ENCODE results near the gene HOOK2. TPM values are rescaled to one million over a fixed set of nuclear protein-coding genes. Genes with fewer than 3 reads are reported as not detected.
A peak's percentile ranks its signal among the peaks of the same experiment; 100 is the strongest.

HOOK2 gene
- total and polyA plus RNA-seq, 2 experiments from 2014 or later = 56.9 to 86.4 TPM

DNA sequence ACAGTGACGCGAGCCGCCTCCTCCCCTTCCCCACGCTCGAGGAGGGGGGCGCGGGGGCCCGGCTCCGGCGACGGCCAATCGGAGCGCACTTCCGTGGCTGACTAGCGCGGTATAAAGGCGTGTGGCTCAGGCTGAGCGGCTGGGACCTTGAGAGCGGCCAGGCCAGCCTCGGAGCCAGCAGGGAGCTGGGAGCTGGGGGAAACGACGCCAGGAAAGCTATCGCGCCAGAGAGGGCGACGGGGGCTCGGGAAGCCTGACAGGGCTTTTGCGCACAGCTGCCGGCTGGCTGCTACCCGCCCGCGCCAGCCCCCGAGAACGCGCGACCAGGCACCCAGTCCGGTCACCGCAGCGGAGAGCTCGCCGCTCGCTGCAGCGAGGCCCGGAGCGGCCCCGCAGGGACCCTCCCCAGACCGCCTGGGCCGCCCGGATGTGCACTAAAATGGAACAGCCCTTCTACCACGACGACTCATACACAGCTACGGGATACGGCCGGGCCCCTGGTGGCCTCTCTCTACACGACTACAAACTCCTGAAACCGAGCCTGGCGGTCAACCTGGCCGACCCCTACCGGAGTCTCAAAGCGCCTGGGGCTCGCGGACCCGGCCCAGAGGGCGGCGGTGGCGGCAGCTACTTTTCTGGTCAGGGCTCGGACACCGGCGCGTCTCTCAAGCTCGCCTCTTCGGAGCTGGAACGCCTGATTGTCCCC, 16.1 kb upstream of the HOOK2 start, which contains the start of gene JUNB:
Gene JUNB, plus strand, starts transcription at position 142 of the 706 bp plus-strand sequence. Its CDS starts 286 bp downstream, at position 428.
- H3K4me1 ChIP-seq (ENCODE audit: insufficient read depth) = peaks cover 42% of the 10 kb centered on the region
- TF ChIP-seq STAT1 (IDR thresholded peaks at IDR 0.05; ENCODE audit: unreplicated experiment) = no peak
- TF ChIP-seq POLR2AphosphoS5 (IDR thresholded peaks at IDR 0.05; ENCODE audit: low read depth) = peak; percentile 97
- TF ChIP-seq, protein P1, sequence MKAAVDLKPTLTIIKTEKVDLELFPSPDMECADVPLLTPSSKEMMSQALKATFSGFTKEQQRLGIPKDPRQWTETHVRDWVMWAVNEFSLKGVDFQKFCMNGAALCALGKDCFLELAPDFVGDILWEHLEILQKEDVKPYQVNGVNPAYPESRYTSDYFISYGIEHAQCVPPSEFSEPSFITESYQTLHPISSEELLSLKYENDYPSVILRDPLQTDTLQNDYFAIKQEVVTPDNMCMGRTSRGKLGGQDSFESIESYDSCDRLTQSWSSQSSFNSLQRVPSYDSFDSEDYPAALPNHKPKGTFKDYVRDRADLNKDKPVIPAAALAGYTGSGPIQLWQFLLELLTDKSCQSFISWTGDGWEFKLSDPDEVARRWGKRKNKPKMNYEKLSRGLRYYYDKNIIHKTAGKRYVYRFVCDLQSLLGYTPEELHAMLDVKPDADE (IDR thresholded peaks at IDR 0.05) = no peak; the same call in 1 of the 2 replicates
- TF ChIP-seq, protein P2, sequence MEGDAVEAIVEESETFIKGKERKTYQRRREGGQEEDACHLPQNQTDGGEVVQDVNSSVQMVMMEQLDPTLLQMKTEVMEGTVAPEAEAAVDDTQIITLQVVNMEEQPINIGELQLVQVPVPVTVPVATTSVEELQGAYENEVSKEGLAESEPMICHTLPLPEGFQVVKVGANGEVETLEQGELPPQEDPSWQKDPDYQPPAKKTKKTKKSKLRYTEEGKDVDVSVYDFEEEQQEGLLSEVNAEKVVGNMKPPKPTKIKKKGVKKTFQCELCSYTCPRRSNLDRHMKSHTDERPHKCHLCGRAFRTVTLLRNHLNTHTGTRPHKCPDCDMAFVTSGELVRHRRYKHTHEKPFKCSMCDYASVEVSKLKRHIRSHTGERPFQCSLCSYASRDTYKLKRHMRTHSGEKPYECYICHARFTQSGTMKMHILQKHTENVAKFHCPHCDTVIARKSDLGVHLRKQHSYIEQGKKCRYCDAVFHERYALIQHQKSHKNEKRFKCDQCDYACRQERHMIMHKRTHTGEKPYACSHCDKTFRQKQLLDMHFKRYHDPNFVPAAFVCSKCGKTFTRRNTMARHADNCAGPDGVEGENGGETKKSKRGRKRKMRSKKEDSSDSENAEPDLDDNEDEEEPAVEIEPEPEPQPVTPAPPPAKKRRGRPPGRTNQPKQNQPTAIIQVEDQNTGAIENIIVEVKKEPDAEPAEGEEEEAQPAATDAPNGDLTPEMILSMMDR (conservative IDR thresholded peaks at IDR 0.05; ENCODE audit: low read depth in 2 of 2) = no peak
- peak within 1 kb of the TSS; percentile 78 for H2AFZ ChIP-seq
- Mint-ChIP-seq H3K36me3 (ENCODE audit: low read depth) (peaks cover 4% of the 10 kb centered on the region; the same call in 2 of the 3 replicates), H3K27ac (no peak within 1 kb of the TSS), H3K4me1 (peaks cover 36% of the 10 kb centered on the region), H3K27me3 (ENCODE audit: insufficient read depth, low read depth, poor library complexity) (peaks cover 46% of the 10 kb centered on the region), H3K4me3 (peak within 1 kb of the TSS; percentile 85), H3K9me3 (peaks cover 3% of the 10 kb centered on the region; the same call in 2 of the 3 replicates)
- peak within 1 kb of the TSS; percentile 96 for H3K4me2 ChIP-seq
- no peaks in the 10 kb centered on the region for H3K36me3 ChIP-seq (ENCODE audit: insufficient read depth)
- H3K27me3 ChIP-seq (ENCODE audit: insufficient read depth) = peaks cover 27% of the 10 kb centered on the region
- DNase-seq (ENCODE audit: low spot score) (peak; percentile 87), ATAC-seq (peak; percentile 20)
- peaks cover 29% of the 10 kb centered on the region; the same call in 1 of the 2 replicates for H3F3A ChIP-seq (replicated peaks; ENCODE audit: low read depth)
- peak within 1 kb of the TSS; percentile 87 for H3K27ac ChIP-seq (ENCODE audit: low read depth)
- H3K9me2 ChIP-seq (ENCODE audit: insufficient read depth) = no peaks in the 10 kb centered on the region
- H3K4me3 ChIP-seq = peak within 1 kb of the TSS; percentile 83
- no peaks in the 10 kb centered on the region for H4K20me1 ChIP-seq (replicated peaks; ENCODE audit: insufficient read depth)
- H3K79me2 ChIP-seq (replicated peaks; ENCODE audit: insufficient read depth) = no peaks in the 10 kb centered on the region

DNA sequence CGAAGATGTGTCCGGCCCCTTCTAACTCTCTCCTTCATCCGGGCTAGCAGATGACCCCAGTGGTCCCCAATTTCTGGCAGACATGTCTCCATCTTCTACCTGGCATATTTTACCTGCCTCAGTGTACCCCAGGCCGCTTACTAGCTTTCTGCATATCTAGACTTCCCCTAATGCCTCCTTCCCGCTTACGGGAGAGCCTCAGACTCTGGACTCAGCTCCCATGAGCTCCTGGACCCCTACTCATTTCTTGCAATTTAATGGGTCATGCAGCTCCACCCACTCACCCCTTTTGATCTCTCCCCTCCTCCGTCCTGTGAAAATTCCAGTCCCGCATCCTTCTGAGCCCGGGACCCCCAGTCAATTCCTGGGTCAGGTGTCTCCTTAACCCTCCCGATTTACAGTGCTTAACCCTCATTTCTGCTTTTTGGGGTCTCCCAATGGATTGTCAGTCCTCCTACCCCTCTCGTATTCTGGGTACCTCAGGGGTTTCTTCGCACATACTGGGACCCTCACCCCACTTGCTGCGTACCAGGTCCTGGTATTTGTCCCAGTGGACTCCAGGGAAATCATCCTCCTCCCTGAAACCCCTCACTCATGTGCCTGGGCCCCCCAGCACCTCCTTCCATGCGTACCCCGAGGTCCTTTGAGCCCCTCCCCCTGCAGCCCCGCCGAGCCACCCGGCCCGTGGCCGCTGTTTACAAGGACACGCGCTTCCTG, 15.4 kb upstream of the HOOK2 start:
- peaks cover 29% of the 10 kb centered on the region; the same call in 1 of the 2 replicates for H3F3A ChIP-seq (replicated peaks; ENCODE audit: low read depth)
- Mint-ChIP-seq H3K9me3 (peaks cover 3% of the 10 kb centered on the region; the same call in 2 of the 3 replicates), H3K4me1 (peaks cover 29% of the 10 kb centered on the region), H3K27me3 (ENCODE audit: insufficient read depth, low read depth, poor library complexity) (peaks cover 46% of the 10 kb centered on the region), H3K36me3 (ENCODE audit: low read depth) (peaks cover 3% of the 10 kb centered on the region; the same call in 1 of the 3 replicates), H3K4me3 (peak overlapping the region; percentile 85), H3K27ac (no peak overlapping the region)
- H3K79me2 ChIP-seq (replicated peaks; ENCODE audit: insufficient read depth) = no peaks in the 10 kb centered on the region
- peak overlapping the region; percentile 96 for H3K4me2 ChIP-seq
- no peak overlapping the region for H3K27ac ChIP-seq (ENCODE audit: low read depth)
- H3K9me2 ChIP-seq (ENCODE audit: insufficient read depth) = no peaks in the 10 kb centered on the region
- peaks cover 27% of the 10 kb centered on the region for H3K27me3 ChIP-seq (ENCODE audit: insufficient read depth)
- peak overlapping the region; percentile 78 for H2AFZ ChIP-seq
- H3K36me3 ChIP-seq (ENCODE audit: insufficient read depth) = no peaks in the 10 kb centered on the region
- H4K20me1 ChIP-seq (replicated peaks; ENCODE audit: insufficient read depth) = no peaks in the 10 kb centered on the region
- DNase-seq (ENCODE audit: low spot score) (no peak), ATAC-seq (no peak)
- H3K4me1 ChIP-seq (ENCODE audit: insufficient read depth) = peaks cover 37% of the 10 kb centered on the region
- H3K4me3 ChIP-seq = peak overlapping the region; percentile 83
- TF ChIP-seq, protein P3, sequence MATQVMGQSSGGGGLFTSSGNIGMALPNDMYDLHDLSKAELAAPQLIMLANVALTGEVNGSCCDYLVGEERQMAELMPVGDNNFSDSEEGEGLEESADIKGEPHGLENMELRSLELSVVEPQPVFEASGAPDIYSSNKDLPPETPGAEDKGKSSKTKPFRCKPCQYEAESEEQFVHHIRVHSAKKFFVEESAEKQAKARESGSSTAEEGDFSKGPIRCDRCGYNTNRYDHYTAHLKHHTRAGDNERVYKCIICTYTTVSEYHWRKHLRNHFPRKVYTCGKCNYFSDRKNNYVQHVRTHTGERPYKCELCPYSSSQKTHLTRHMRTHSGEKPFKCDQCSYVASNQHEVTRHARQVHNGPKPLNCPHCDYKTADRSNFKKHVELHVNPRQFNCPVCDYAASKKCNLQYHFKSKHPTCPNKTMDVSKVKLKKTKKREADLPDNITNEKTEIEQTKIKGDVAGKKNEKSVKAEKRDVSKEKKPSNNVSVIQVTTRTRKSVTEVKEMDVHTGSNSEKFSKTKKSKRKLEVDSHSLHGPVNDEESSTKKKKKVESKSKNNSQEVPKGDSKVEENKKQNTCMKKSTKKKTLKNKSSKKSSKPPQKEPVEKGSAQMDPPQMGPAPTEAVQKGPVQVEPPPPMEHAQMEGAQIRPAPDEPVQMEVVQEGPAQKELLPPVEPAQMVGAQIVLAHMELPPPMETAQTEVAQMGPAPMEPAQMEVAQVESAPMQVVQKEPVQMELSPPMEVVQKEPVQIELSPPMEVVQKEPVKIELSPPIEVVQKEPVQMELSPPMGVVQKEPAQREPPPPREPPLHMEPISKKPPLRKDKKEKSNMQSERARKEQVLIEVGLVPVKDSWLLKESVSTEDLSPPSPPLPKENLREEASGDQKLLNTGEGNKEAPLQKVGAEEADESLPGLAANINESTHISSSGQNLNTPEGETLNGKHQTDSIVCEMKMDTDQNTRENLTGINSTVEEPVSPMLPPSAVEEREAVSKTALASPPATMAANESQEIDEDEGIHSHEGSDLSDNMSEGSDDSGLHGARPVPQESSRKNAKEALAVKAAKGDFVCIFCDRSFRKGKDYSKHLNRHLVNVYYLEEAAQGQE (IDR thresholded peaks at IDR 0.05; ENCODE audit: unreplicated experiment) = no peak
- TF ChIP-seq ZNF331 (CRISPR knock-in tag; IDR thresholded peaks at IDR 0.05; ENCODE audit: low read depth) = no peak
- no peak for TF ChIP-seq CREB1 (CRISPR knock-in tag; IDR thresholded peaks at IDR 0.05; ENCODE audit: low read depth)
- TF ChIP-seq STAT1 (IDR thresholded peaks at IDR 0.05; ENCODE audit: unreplicated experiment) = no peak
- TF ChIP-seq, protein P1 (IDR thresholded peaks at IDR 0.05) = no peak
- TF ChIP-seq, protein P2 (conservative IDR thresholded peaks at IDR 0.05; ENCODE audit: low read depth in 2 of 2) = no peak
